Mesothelial cell of epicardium (in vitro differentiated cells): ENCODE results near the gene PPP2R5E. TPM values are rescaled to one million over a fixed set of nuclear protein-coding genes. Genes with fewer than 3 reads are reported as not detected.
"Not testable (repeated sequence)": the region's sequence is repeated elsewhere in the genome, so short reads cannot be mapped to it uniquely, and the experiment has no call there.

Experiments
- DNase-seq, 2 experiments: peaks; one replicate each; pipeline ENCODE4 v3.0.0; 2021; ENCODE audit warnings: low spot score in 2 of 2; ENCODE audit not compliant: unreplicated experiment in 2 of 2
- H3K27ac Mint-ChIP-seq: 2 replicates; pipeline ENCODE4 v1.8.0; 2021; ENCODE audit warnings: mixed read lengths
- H3K27me3 Mint-ChIP-seq: 2 replicates; pipeline ENCODE4 v1.8.0; 2021; ENCODE audit warnings: low read depth, mixed read lengths
- H3K36me3 Mint-ChIP-seq: 2 replicates; pipeline ENCODE4 v1.8.0; 2021; ENCODE audit warnings: mixed read lengths
- H3K4me1 Mint-ChIP-seq: 2 replicates; pipeline ENCODE4 v1.8.0; 2021; ENCODE audit warnings: mixed read lengths
- H3K4me3 Mint-ChIP-seq: 2 replicates; pipeline ENCODE4 v1.8.0; 2021; ENCODE audit warnings: mild to moderate bottlenecking, moderate library complexity, mixed read lengths
- H3K9me3 Mint-ChIP-seq: 2 replicates; pipeline ENCODE4 v1.8.0; 2021; ENCODE audit warnings: mixed read lengths
- CTCF ChIP-seq: fragments of 200-600 bp; sonication (generic); IDR thresholded peaks from one replicate; pipeline ENCODE4 v1.5.0; 2021; ENCODE audit warnings: antibody characterized with exemption; ENCODE audit not compliant: unreplicated experiment
- total RNA-seq: library from RNA; stranded (reverse); gene quantifications from 3 replicates; pipeline ENCODE4 v1.2.1, GENCODE V29; 2021

PPP2R5E gene
- total RNA-seq, 1 donor from 2014 or later: 58.2 TPM

DNA sequence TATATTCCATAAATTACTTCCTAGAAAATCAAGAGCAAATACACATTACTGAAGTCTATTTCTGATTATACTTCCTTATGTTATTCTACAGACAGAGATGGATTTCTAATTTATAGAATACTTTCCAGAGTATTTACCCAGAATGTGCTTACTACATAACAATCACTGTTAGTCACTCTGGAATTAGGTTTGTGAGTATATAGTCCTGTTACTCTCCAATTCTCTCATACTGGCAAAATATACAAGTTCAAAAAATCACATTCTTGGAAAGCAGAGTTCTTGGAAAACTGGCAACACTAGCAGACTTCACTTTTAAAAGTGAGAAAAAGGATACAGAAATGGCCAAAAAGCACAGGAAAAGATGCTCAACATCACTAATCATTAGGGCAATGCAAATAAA is 7.3 kb downstream of the PPP2R5E start:
- DNase-seq: no peak

DNA sequence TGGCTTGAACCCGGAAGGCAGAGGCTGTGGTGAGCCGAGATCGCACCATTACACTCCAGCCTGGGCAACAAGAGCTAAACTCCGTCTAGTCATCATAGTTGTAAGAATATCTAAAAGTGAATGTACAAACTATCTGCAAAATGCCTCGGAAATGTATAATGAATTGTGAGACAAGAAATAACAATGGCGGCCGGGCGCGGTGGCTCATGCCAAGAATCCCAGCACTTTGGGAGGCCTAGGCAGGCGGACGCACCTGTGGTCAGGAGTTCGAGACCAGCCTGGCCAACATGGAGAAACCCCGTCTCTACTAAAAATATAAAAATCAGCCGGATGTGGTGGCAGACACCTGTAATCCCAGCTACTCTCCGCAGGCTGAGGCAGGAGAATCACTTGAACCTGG is 9.7 kb downstream of the PPP2R5E start:
- Mint-ChIP-seq H3K27me3 (no peaks in the 10 kb centered on the region), H3K36me3 (peaks cover 29% of the 10 kb centered on the region), H3K9me3 (peaks cover 4% of the 10 kb centered on the region), H3K27ac (no peak overlapping the region), H3K4me3 (no peak overlapping the region), H3K4me1 (peaks cover 2% of the 10 kb centered on the region)
- no peak for DNase-seq
- no peak for TF ChIP-seq CTCF

More for the DNA sequence above, 7.3 kb downstream of the PPP2R5E start:
- peaks cover 4% of the 10 kb centered on the region for H3K9me3 Mint-ChIP-seq
- H3K27me3 Mint-ChIP-seq: no peaks in the 10 kb centered on the region
- no peak overlapping the region for H3K27ac Mint-ChIP-seq
- H3K4me3 Mint-ChIP-seq: no peak overlapping the region
- TF ChIP-seq CTCF: no peak
- H3K4me1 Mint-ChIP-seq: peaks cover 3% of the 10 kb centered on the region
- H3K36me3 Mint-ChIP-seq: peaks cover 31% of the 10 kb centered on the region

DNA sequence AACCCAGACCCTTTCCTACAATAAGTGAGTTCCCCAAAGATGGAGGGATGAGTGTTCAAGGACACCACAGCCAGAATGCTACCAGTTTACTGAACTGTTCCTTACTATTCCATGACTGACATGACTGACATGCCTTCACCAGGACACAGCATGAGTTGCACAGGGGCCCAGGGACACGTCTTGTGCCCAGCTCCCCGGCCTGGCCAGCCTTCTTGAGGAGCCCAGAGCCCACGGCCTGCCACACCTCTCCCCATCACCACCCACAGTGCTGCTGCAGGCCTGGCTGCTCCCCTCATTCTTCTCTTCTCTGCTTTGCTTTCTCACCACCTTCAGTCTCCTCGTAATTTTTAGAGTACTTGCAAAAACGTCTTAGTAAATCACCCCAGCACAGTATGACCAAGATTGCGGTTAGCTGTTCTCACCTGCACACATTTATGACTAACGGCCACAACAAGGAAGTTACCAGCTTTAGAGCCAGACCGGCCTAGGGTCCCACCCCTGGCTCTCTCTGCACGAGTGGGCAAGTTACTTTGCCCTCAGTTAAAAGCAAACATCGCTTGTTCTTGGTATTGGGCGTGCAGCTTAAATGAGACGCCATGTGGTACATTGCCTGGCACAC is 18.5 kb downstream of the PPP2R5E start:
- Mint-ChIP-seq H3K4me3 (no peak overlapping the region), H3K4me1 (peaks cover 23% of the 10 kb centered on the region), H3K9me3 (peaks cover 4% of the 10 kb centered on the region), H3K27ac (peak overlapping the region; percentile 80), H3K27me3 (no peaks in the 10 kb centered on the region), H3K36me3 (peaks cover 25% of the 10 kb centered on the region)
- DNase-seq: no peak
- TF ChIP-seq CTCF: no peak

- H3K9me3 Mint-ChIP-seq: peaks cover 4% of the 10 kb centered on the region
- peaks cover 22% of the 10 kb centered on the region for H3K36me3 Mint-ChIP-seq
- no peak overlapping the region for H3K4me3 Mint-ChIP-seq
- TF ChIP-seq CTCF: no peak
- peak overlapping the region; percentile 80 for H3K27ac Mint-ChIP-seq
- peaks cover 23% of the 10 kb centered on the region for H3K4me1 Mint-ChIP-seq
- H3K27me3 Mint-ChIP-seq: no peaks in the 10 kb centered on the region
- no peak for DNase-seq
These were observed 19.3 kb downstream of the PPP2R5E start for GRCh38 chr14:63523735-63524426.

DNA sequence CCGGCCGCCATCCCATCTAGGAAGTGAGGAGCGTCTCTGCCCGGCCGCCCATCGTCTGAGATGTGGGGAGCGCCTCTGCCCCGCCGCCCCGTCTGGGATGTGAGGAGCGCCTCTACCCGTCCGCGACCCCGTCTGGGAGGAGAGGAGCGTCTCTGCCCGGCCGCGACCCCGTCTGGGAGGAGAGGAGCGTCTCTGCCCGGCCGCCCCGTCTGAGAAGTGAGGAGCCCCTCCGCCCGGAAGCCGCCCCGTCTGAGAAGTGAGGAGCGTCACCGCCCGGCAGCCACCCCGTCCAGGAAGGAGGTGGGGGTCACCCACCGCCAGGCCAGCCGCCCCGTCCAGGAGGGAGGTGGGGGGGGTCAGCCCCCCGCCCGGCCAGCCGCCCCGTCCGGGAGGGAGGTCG is 20.7 kb downstream of the PPP2R5E start:
- not testable (repeated sequence) for H3K4me3 Mint-ChIP-seq, H3K27ac Mint-ChIP-seq, H3K9me3 Mint-ChIP-seq, DNase-seq, H3K27me3 Mint-ChIP-seq
- H3K36me3 Mint-ChIP-seq: peaks cover 21% of the 10 kb centered on the region
- H3K4me1 Mint-ChIP-seq: peaks cover 21% of the 10 kb centered on the region

- H3K9me3 Mint-ChIP-seq: peaks cover 4% of the 10 kb centered on the region
- no peak overlapping the region for H3K4me3 Mint-ChIP-seq
These were observed 25.8 kb downstream of the PPP2R5E start for GRCh38 chr14:63517354-63517753.

More at GRCh38 chr14:63517354-63517753, 25.8 kb downstream of the PPP2R5E start:
- TF ChIP-seq CTCF: no peak
- H3K36me3 Mint-ChIP-seq: peaks cover 11% of the 10 kb centered on the region
- no peak for DNase-seq
- peak overlapping the region; percentile 64 for H3K27ac Mint-ChIP-seq
- H3K27me3 Mint-ChIP-seq: no peaks in the 10 kb centered on the region
- H3K4me1 Mint-ChIP-seq: peaks cover 31% of the 10 kb centered on the region
